Karpas-422 (cell line): ENCODE results near the gene APLNR. TPM values are rescaled to one million over a fixed set of nuclear protein-coding genes. Genes with fewer than 3 reads are reported as not detected.

Source experiments
- DNase-seq: peaks from one replicate; pipeline ENCODE4 v3.0.0-alpha.2; 2015
- H2AFZ ChIP-seq: fragments of 200-600 bp; sonication (generic); 2 replicates; pipeline ENCODE4 v1.6.1; 2014; ENCODE audit warnings: antibody characterized with exemption, low read length, mixed read lengths
- H3K27ac ChIP-seq: fragments of 200-600 bp; sonication (generic); 2 replicates; pipeline ENCODE4 v1.5.1; 2014; ENCODE audit warnings: mild to moderate bottlenecking, low read length, moderate library complexity
- H3K27me3 ChIP-seq: fragments of 200-600 bp; sonication (generic); 2 replicates; pipeline ENCODE4 v1.6.1; 2014; ENCODE audit warnings: low read length, mixed read lengths
- H3K36me3 ChIP-seq: fragments of 200-600 bp; sonication (generic); 2 replicates; pipeline ENCODE4 v1.6.1; 2014; ENCODE audit warnings: low read length, mixed read lengths; ENCODE audit not compliant: insufficient read depth
- H3K4me1 ChIP-seq: fragments of 200-600 bp; sonication (generic); 2 replicates; pipeline ENCODE4 v1.6.1; 2014; ENCODE audit warnings: mild to moderate bottlenecking, low read length, mixed read lengths
- H3K4me2 ChIP-seq: fragments of 200-600 bp; sonication (generic); 2 replicates; pipeline ENCODE4 v1.6.1; 2014; ENCODE audit warnings: low read length, low read depth, mild to moderate bottlenecking; ENCODE audit not compliant: poor library complexity, severe bottlenecking
- H3K4me3 ChIP-seq: fragments of 200-600 bp; sonication (generic); 2 replicates; pipeline ENCODE4 v1.5.1; 2014; ENCODE audit warnings: mild to moderate bottlenecking, antibody characterized with exemption, low read length, mixed read lengths
- H3K79me2 ChIP-seq: fragments of 200-600 bp; sonication (generic); 2 replicates; pipeline ENCODE4 v1.6.1; 2014; ENCODE audit warnings: mild to moderate bottlenecking, low read length, mixed read lengths
- H3K9ac ChIP-seq: fragments of 200-600 bp; sonication (generic); 2 replicates; pipeline ENCODE4 v1.6.0; 2014; ENCODE audit warnings: low read length
- H3K9me2 ChIP-seq: fragments of 200-600 bp; sonication (generic), shearing (Covaris generic); replicated peaks from 2 replicates; pipeline ENCODE4 v1.6.0; 2014; ENCODE audit warnings: mild to moderate bottlenecking, low read length, moderate library complexity; ENCODE audit not compliant: insufficient read depth
- H3K9me3 ChIP-seq: fragments of 300-700, 200-600 bp; sonication (generic); 2 replicates; pipeline ENCODE4 v1.6.1; 2014; ENCODE audit warnings: low read length, mixed read lengths
- H4K20me1 ChIP-seq: fragments of 200-600 bp; sonication (generic); 2 replicates; pipeline ENCODE4 v1.6.1; 2014; ENCODE audit warnings: mild to moderate bottlenecking, antibody characterized with exemption, low read length, low read depth; ENCODE audit not compliant: insufficient read depth
- total RNA-seq: library from RNA; depleted of rRNA; stranded (reverse); fragments of >200 nt; shearing (Covaris generic); gene quantifications from 2 replicates; pipeline ENCODE4 v1.2.3, GENCODE V29; 2014; ENCODE audit warnings: low replicate concordance

Gene APLNR
- total RNA-seq, 1 experiment from 2014 or later: not detected

- no peaks in the 10 kb centered on the region for H3K79me2 ChIP-seq
- DNase-seq: no peak
- H3K9me3 ChIP-seq: no peaks in the 10 kb centered on the region
- no peaks in the 10 kb centered on the region for H3K9me2 ChIP-seq
- H3K27me3 ChIP-seq: peaks cover 2% of the 10 kb centered on the region; the same call in 1 of the 2 replicates
- H3K27ac ChIP-seq: no peak overlapping the region
- no peak overlapping the region for H3K4me2 ChIP-seq
- H4K20me1 ChIP-seq: no peaks in the 10 kb centered on the region
- peaks cover 6% of the 10 kb centered on the region for H3K4me1 ChIP-seq
- H3K36me3 ChIP-seq: no peaks in the 10 kb centered on the region
- no peak overlapping the region for H3K4me3 ChIP-seq
- no peak overlapping the region for H3K9ac ChIP-seq
- no peak overlapping the region for H2AFZ ChIP-seq
Observed at GRCh38 chr11:57260937-57261783, 24.1 kb upstream of the APLNR start.

GRCh38 chr11:57256119-57256518, 19.1 kb upstream of the APLNR start:
- Histone ChIP-seq H3K9me2 (no peaks in the 10 kb centered on the region), H3K9me3 (no peaks in the 10 kb centered on the region), H2AFZ (no peak overlapping the region), H3K79me2 (no peaks in the 10 kb centered on the region), H4K20me1 (no peaks in the 10 kb centered on the region), H3K4me2 (no peak overlapping the region), H3K36me3 (no peaks in the 10 kb centered on the region), H3K27ac (no peak overlapping the region), H3K4me1 (peaks cover 6% of the 10 kb centered on the region), H3K27me3 (no peaks in the 10 kb centered on the region), H3K4me3 (no peak overlapping the region), H3K9ac (no peak overlapping the region)
- no peak for DNase-seq

GRCh38 chr11:57255618-57256017, 18.6 kb upstream of the APLNR start:
- H3K4me3 ChIP-seq: no peak overlapping the region
- H3K9me3 ChIP-seq: no peaks in the 10 kb centered on the region
- no peaks in the 10 kb centered on the region for H3K79me2 ChIP-seq
- no peaks in the 10 kb centered on the region for H3K27me3 ChIP-seq
- no peak overlapping the region for H3K27ac ChIP-seq
- H3K4me2 ChIP-seq: no peak overlapping the region
- no peak for DNase-seq
- H3K9ac ChIP-seq: no peak overlapping the region
- H3K4me1 ChIP-seq: peaks cover 6% of the 10 kb centered on the region
- no peak overlapping the region for H2AFZ ChIP-seq
- H4K20me1 ChIP-seq: no peaks in the 10 kb centered on the region
- no peaks in the 10 kb centered on the region for H3K9me2 ChIP-seq
- no peaks in the 10 kb centered on the region for H3K36me3 ChIP-seq

GRCh38 chr11:57254631-57255030, 17.6 kb upstream of the APLNR start:
- Histone ChIP-seq H3K4me1 (peaks cover 6% of the 10 kb centered on the region), H3K9me2 (no peaks in the 10 kb centered on the region), H3K36me3 (no peaks in the 10 kb centered on the region), H3K27ac (no peak overlapping the region), H3K4me2 (no peak overlapping the region), H3K79me2 (no peaks in the 10 kb centered on the region), H2AFZ (no peak overlapping the region), H3K9me3 (no peaks in the 10 kb centered on the region), H3K9ac (no peak overlapping the region), H3K27me3 (no peaks in the 10 kb centered on the region), H4K20me1 (no peaks in the 10 kb centered on the region), H3K4me3 (no peak overlapping the region)
- no peak for DNase-seq

- H3K27me3 ChIP-seq: no peaks in the 10 kb centered on the region
- H3K36me3 ChIP-seq: no peaks in the 10 kb centered on the region
- H4K20me1 ChIP-seq: no peaks in the 10 kb centered on the region
- H3K79me2 ChIP-seq: no peaks in the 10 kb centered on the region
- H3K27ac ChIP-seq: no peak overlapping the region
- H3K4me3 ChIP-seq: no peak overlapping the region
- no peak overlapping the region for H3K9ac ChIP-seq
- no peak overlapping the region for H3K4me2 ChIP-seq
- DNase-seq: no peak
- H3K4me1 ChIP-seq: no peaks in the 10 kb centered on the region
- no peak overlapping the region for H2AFZ ChIP-seq
- no peaks in the 10 kb centered on the region for H3K9me3 ChIP-seq
- no peaks in the 10 kb centered on the region for H3K9me2 ChIP-seq
Observed at GRCh38 chr11:57251491-57252104, 14.5 kb upstream of the APLNR start.

- no peak overlapping the region for H3K27ac ChIP-seq
- H3K4me2 ChIP-seq: no peak overlapping the region
- H3K9ac ChIP-seq: no peak overlapping the region
- no peaks in the 10 kb centered on the region for H3K4me1 ChIP-seq
- no peaks in the 10 kb centered on the region for H4K20me1 ChIP-seq
- no peaks in the 10 kb centered on the region for H3K9me2 ChIP-seq
- no peaks in the 10 kb centered on the region for H3K27me3 ChIP-seq
- H3K9me3 ChIP-seq: no peaks in the 10 kb centered on the region
- no peak for DNase-seq
- no peak overlapping the region for H2AFZ ChIP-seq
- no peak overlapping the region for H3K4me3 ChIP-seq
- H3K36me3 ChIP-seq: no peaks in the 10 kb centered on the region
- H3K79me2 ChIP-seq: no peaks in the 10 kb centered on the region
Observed at GRCh38 chr11:57251037-57251436, 14.0 kb upstream of the APLNR start.

GRCh38 chr11:57249384-57250319, 12.6 kb upstream of the APLNR start:
- Histone ChIP-seq H3K36me3 (no peaks in the 10 kb centered on the region), H3K9me3 (no peaks in the 10 kb centered on the region), H2AFZ (no peak overlapping the region), H4K20me1 (no peaks in the 10 kb centered on the region), H3K9ac (no peak overlapping the region), H3K27ac (no peak overlapping the region), H3K27me3 (no peaks in the 10 kb centered on the region), H3K9me2 (no peaks in the 10 kb centered on the region), H3K4me3 (no peak overlapping the region), H3K4me2 (no peak overlapping the region), H3K4me1 (no peaks in the 10 kb centered on the region), H3K79me2 (no peaks in the 10 kb centered on the region)
- DNase-seq: peak; percentile 85
